Parietal lobe (tissue), 2 donors: Measurements from ENCODE around the gene TMEM243. TPM values are rescaled to one million over a fixed set of nuclear protein-coding genes. Genes with fewer than 3 reads are reported as not detected.

Experiments used
- small RNA-seq: library from RNA; depleted of rRNA; stranded (forward); fragments of <200 nt; gene quantifications from one replicate; pipeline ENCODE3, GENCODE V24; 2014; ENCODE audit warnings: low replicate concordance
- total RNA-seq: library from RNA; depleted of rRNA; stranded (reverse); fragments of >200 nt; gene quantifications from one replicate; pipeline ENCODE4 v1.2.3, GENCODE V29; 2014

The TMEM243 gene, protein sequence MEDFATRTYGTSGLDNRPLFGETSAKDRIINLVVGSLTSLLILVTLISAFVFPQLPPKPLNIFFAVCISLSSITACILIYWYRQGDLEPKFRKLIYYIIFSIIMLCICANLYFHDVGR
- 3.1 TPM for total RNA-seq

DNA sequence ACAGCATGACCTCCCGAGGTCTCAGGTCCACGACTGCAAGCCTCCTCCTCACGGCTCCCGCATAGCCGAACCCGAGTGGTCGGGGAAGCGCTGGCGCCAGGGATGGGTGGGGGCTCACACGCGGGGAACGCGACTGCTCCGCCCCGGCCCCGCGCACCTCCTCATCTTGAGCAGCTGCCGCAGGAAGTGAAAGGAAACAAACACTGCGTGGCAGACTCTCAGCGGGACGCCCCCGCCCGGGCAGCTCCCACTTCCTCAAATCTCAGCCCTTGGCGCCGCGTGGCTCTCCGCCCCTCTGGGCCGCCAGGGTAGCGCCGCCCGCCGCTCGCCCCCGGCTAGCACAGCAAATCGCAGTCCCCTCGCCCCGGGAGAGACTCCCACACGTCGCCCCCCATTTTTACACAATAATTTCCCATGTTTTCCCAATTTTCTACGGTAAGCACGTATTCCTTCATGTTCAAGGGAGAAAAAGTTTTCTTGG lies at the start of gene TMEM243:
Gene TMEM243, minus strand, starts transcription at position 188 of the 481 bp plus-strand sequence. CDS start 229 bp downstream, outside the sequence.

DNA sequence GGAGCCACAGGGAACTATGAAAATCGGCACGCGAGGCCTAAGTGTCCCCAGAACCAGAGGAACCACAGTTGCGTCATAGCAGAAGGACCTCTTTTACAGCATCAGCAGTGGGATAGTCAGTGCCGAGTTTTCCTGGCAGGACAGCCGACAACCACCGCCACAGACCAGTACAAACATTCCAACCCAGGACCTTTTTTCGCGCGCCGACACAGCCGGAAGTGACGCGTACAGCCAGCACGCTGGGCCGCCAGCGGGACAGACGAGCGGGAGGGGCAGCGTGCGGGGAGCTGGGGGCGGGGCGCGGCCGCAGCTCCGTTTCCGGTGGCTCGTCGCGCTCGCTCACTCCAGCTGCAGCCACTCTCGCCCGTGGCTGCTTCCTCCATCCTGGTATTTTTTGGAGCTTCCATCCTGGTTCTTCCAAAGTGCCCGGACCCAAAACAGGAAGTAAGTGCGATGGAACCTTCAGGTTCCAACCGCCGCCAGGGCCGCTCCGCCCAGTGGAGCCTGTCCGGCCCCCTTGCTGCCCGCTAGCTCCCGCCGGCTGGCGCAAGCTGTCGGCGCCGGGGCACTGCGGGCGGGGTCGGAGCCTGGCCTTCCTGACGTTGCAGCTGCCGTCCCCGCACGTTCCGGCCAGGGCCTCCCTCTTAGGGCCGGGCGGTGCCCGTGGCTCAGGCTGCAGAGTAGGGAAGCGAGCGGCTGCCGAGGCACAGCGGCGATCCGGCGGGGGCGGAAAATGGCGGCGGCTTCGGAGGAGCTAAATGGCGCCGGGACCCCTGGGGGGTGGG lies 67.2 kb downstream of the TMEM243 start, which contains the start of gene DMTF1:
Gene DMTF1, plus strand, starts transcription at position 342 of the 785 bp plus-strand sequence. CDS start 12,489 bp downstream, outside the sequence.

Small RNA genes within 50 kb of the gene (small RNA-seq; reads per million reads assigned to genes)
- not detected for gene RF00019
- not detected for gene RF02271

Other genes with a start within 250 kb of the TMEM243 start
- gene ELAPOR2, start 160.1 kb downstream of the TMEM243 start, total RNA-seq: 42.3 TPM
- 424 TPM for gene DMTF1, start 67.3 kb downstream of the TMEM243 start, total RNA-seq
- 29.7 TPM for gene CROT, start 125.9 kb upstream of the TMEM243 start, total RNA-seq